H1 (cell line): ENCODE results near the gene CELF4. TPM values are rescaled to one million over a fixed set of nuclear protein-coding genes. Genes with fewer than 3 reads are reported as not detected.

ENCODE experiments used
- CTCF ChIA-PET: fragments of 300-600 bp; sonication (Branson Sonifier 250); formaldehyde crosslinking; loops from one replicate; lab custom pipeline; 2021; ENCODE audit not compliant: partially characterized antibody; lab: Charles Lee
- POLR2A ChIA-PET: fragments of 300-600 bp; sonication (Branson Sonifier 250); formaldehyde crosslinking; loops from one replicate; lab custom pipeline; 2021; ENCODE audit warnings: inconsistent platforms; ENCODE audit not compliant: partially characterized antibody; lab: Charles Lee
- DNase-seq, 2 experiments: peaks; one replicate each; pipeline versions ENCODE4 v3.0.0 to v3.0.0-alpha.2; 2010 to 2022; ENCODE audit warnings: low spot score in 2 of 2, low read depth in 1 of 2, mixed read lengths in 1 of 2
- FAIRE-seq: peaks from 2 replicates; lab custom pipeline; 2011; peaks lifted over from hg19 to GRCh38; lab: Jason Lieb, UNC
- H2AFZ ChIP-seq: 2 replicates; pipeline ENCODE4 v1.8.1; 2012; ENCODE audit warnings: low read length, inconsistent platforms
- H2AK5ac ChIP-seq: 2 replicates; pipeline ENCODE4 v1.6.1; 2013; ENCODE audit warnings: low read depth, low read length
- H2BK120ac ChIP-seq: replicated peaks from 2 replicates; pipeline ENCODE3; 2013; ENCODE audit warnings: low read depth, low read length, inconsistent platforms
- H2BK12ac ChIP-seq: 2 replicates; pipeline ENCODE4 v1.6.1; 2013; ENCODE audit warnings: low read depth, low read length
- H2BK15ac ChIP-seq: 2 replicates; pipeline ENCODE4 v1.6.1; 2013; ENCODE audit warnings: low read length
- H2BK20ac ChIP-seq: 2 replicates; pipeline ENCODE4 v1.6.1; 2013; ENCODE audit warnings: low read length
- H2BK5ac ChIP-seq: 2 replicates; pipeline ENCODE4 v1.6.1; 2013; ENCODE audit warnings: low read depth, low read length
- H3K14ac ChIP-seq: 2 replicates; pipeline ENCODE4 v1.6.1; 2013; ENCODE audit warnings: inconsistent platforms; ENCODE audit not compliant: insufficient read length
- H3K18ac ChIP-seq: 2 replicates; pipeline ENCODE4 v1.6.1; 2013; ENCODE audit warnings: low read length; ENCODE audit errors: extremely low read depth
- H3K23ac ChIP-seq: 2 replicates; pipeline ENCODE4 v1.6.1; 2013; ENCODE audit warnings: inconsistent platforms; ENCODE audit not compliant: insufficient read length
- H3K23me2 ChIP-seq: 2 replicates; pipeline ENCODE4 v1.6.1; 2013; ENCODE audit warnings: low read depth, low read length
- H3K27ac ChIP-seq: 2 replicates; pipeline ENCODE4 v1.6.1; 2011; ENCODE audit warnings: low read depth, low read length, inconsistent platforms
- H3K27me3 ChIP-seq, 4 experiments: replicated peaks in 1 of 4; 1 replicate in 1 of 4; 2 replicates in 3 of 4; pipeline versions ENCODE4 v1.6.1 to v1.8.1; 2011 to 2013; ENCODE audit warnings: low read length in 3 of 4, mild to moderate bottlenecking in 3 of 4, inconsistent platforms in 2 of 4, mixed read lengths in 2 of 4, moderate library complexity in 1 of 4; ENCODE audit not compliant: control insufficient read depth in 3 of 4, insufficient read depth in 3 of 4; ENCODE audit errors: extremely low read depth in 1 of 4
- H3K36me3 ChIP-seq, 4 experiments: 2 replicates each; pipeline versions ENCODE4 v1.6.1 to v1.8.1; 2011 to 2013; ENCODE audit warnings: mild to moderate bottlenecking in 4 of 4, low read length in 3 of 4, moderate library complexity in 2 of 4, control low read depth in 1 of 4, inconsistent platforms in 1 of 4; ENCODE audit not compliant: insufficient read depth in 4 of 4, control insufficient read depth in 2 of 4
- H3K4ac ChIP-seq: replicated peaks from 2 replicates; pipeline ENCODE3; 2013; ENCODE audit warnings: low read length, low read depth, mixed read lengths, inconsistent platforms; ENCODE audit not compliant: insufficient read length
- H3K4me1 ChIP-seq, 4 experiments: replicated peaks in 1 of 4; 1 replicate in 1 of 4; 2 replicates in 3 of 4; pipeline versions ENCODE4 v1.6.1 to v1.8.1; 2011 to 2013; ENCODE audit warnings: low read length in 3 of 4, inconsistent platforms in 2 of 4, mixed read lengths in 1 of 4; ENCODE audit not compliant: insufficient read depth in 4 of 4, control insufficient read depth in 3 of 4
- H3K4me2 ChIP-seq, 2 experiments: 2 replicates each; pipeline versions ENCODE4 v1.6.1 to v1.8.1; 2011 to 2013; ENCODE audit warnings: low read depth in 2 of 2, low read length in 2 of 2, control low read depth in 1 of 2, inconsistent platforms in 1 of 2, mild to moderate bottlenecking in 1 of 2; ENCODE audit not compliant: insufficient read depth in 1 of 2
- H3K4me3 ChIP-seq, 4 experiments: fragments of 200-600, 300-600 bp in 1 of 4; sonication (generic), shearing (Covaris generic), sonication (Bioruptor Twin) in 1 of 4; 2 replicates each; pipeline versions ENCODE4 v1.5.1 to v1.8.1; 2011 to 2016; ENCODE audit warnings: low read length in 4 of 4, low read depth in 3 of 4, control low read depth in 2 of 4, inconsistent platforms in 2 of 4, mild to moderate bottlenecking in 2 of 4, mixed read lengths in 1 of 4, moderate library complexity in 1 of 4; ENCODE audit not compliant: insufficient read depth in 2 of 4; ENCODE audit errors: extremely low read depth in 1 of 4
- H3K56ac ChIP-seq: replicated peaks from 2 replicates; pipeline ENCODE3; 2013; ENCODE audit warnings: low read depth, mild to moderate bottlenecking, mixed read lengths, low read length, inconsistent platforms; ENCODE audit not compliant: insufficient read length
- H3K79me1 ChIP-seq: 2 replicates; pipeline ENCODE4 v1.6.1; 2013; ENCODE audit warnings: low read depth, low read length, control low read depth
- H3K79me2 ChIP-seq, 2 experiments: 2 replicates each; pipeline versions ENCODE4 v1.6.1 to v1.8.1; 2012 to 2013; ENCODE audit warnings: low read length in 2 of 2, mild to moderate bottlenecking in 2 of 2, inconsistent platforms in 1 of 2; ENCODE audit not compliant: insufficient read depth in 2 of 2, control insufficient read depth in 1 of 2
- H3K9ac ChIP-seq, 4 experiments: replicated peaks in 1 of 4; 1 replicate in 1 of 4; 2 replicates in 3 of 4; pipeline versions ENCODE4 v1.6.1 to v1.8.1; 2011 to 2013; ENCODE audit warnings: low read depth in 3 of 4, low read length in 3 of 4, control low read depth in 2 of 4, mild to moderate bottlenecking in 2 of 4, moderate library complexity in 2 of 4, inconsistent platforms in 1 of 4; ENCODE audit errors: extremely low read depth in 1 of 4
- H3K9me3 ChIP-seq, 2 experiments: 2 replicates each; pipeline versions ENCODE4 v1.6.1 to v1.8.1; 2012 to 2013; ENCODE audit warnings: mild to moderate bottlenecking in 2 of 2, moderate library complexity in 2 of 2, control low read depth in 1 of 2, inconsistent platforms in 1 of 2, low read depth in 1 of 2, low read length in 1 of 2, mixed read lengths in 1 of 2; ENCODE audit not compliant: insufficient read depth in 2 of 2
- H4K20me1 ChIP-seq, 2 experiments: replicated peaks in 1 of 2; 2 replicates each; pipeline versions ENCODE3 to v1.8.1; 2011 to 2013; ENCODE audit warnings: inconsistent platforms in 2 of 2, low read length in 2 of 2, mild to moderate bottlenecking in 1 of 2; ENCODE audit not compliant: insufficient read depth in 2 of 2, control insufficient read depth in 1 of 2
- H4K5ac ChIP-seq: 2 replicates; pipeline ENCODE4 v1.6.1; 2013; ENCODE audit warnings: low read length, low read depth, mixed read lengths, inconsistent platforms; ENCODE audit not compliant: insufficient read length
- H4K8ac ChIP-seq: 2 replicates; pipeline ENCODE4 v1.8.0; 2013; ENCODE audit warnings: mild to moderate bottlenecking, moderate library complexity, low read length, inconsistent platforms; ENCODE audit not compliant: insufficient read depth; ENCODE audit errors: extremely low read depth
- H4K91ac ChIP-seq: replicated peaks from 2 replicates; pipeline ENCODE3; 2013; ENCODE audit warnings: low read length, mixed read lengths, inconsistent platforms; ENCODE audit not compliant: insufficient read length
- CTCF ChIP-seq, 3 experiments: IDR thresholded peaks; 1 replicate in 2 of 3; 2 replicates in 1 of 3; pipeline versions ENCODE4 v1.5.1 to v1.6.1; 2011; ENCODE audit warnings: low read length in 3 of 3, mild to moderate bottlenecking in 3 of 3, inconsistent platforms in 2 of 3, low read depth in 1 of 3, moderate library complexity in 1 of 3; ENCODE audit not compliant: insufficient read depth in 1 of 3; ENCODE audit errors: control extremely low read depth in 1 of 3
- POU5F1 ChIP-seq: IDR thresholded peaks from 2 replicates; pipeline ENCODE4 v1.6.1; 2011; ENCODE audit warnings: low read depth, mild to moderate bottlenecking, low read length, moderate library complexity
- TBP ChIP-seq: IDR thresholded peaks from 2 replicates; pipeline ENCODE4 v1.6.1; 2011; ENCODE audit warnings: low read depth, low read length, improper control_type of control experiment
- WGBS, 2 experiments: shearing (Covaris generic) in 1 of 2; methylation state at CpG; one replicate each; pipeline versions ENCODE4 v1.1.6 to v1.1.7; 2013 to 2015; ENCODE audit warnings: low lambda C conversion rate in 2 of 2, mixed read lengths in 2 of 2, inconsistent platforms in 1 of 2, low coverage in 1 of 2, missing lambda C conversion rate in 1 of 2; ENCODE audit not compliant: insufficient replicate concordance in 2 of 2, insufficient coverage in 1 of 2, insufficient read length in 1 of 2; ENCODE audit errors: extremely low coverage in 1 of 2, missing lambda C conversion rate in 1 of 2; 5-methylcytosine and 5-hydroxymethylcytosine counted together
- polyA plus RNA-seq, 7 experiments: library from polyadenylated mRNA; depleted of rRNA in 3 of 7; stranded (reverse) in 5 of 7; unstranded in 2 of 7; fragments of >200 nt in 5 of 7; fragments of 200-250 nt in 2 of 7; gene quantifications; 1 replicate in 5 of 7; 2 replicates in 1 of 7; 4 replicates in 1 of 7; pipeline versions ENCODE4 v1.2.1 to v1.2.3, GENCODE V29; 2011 to 2013; ENCODE audit warnings: missing spikeins in 2 of 7, mixed read lengths in 2 of 7
- total RNA-seq: library from RNA; stranded (reverse); fragmentation: NEBNext Ultra II Directional; extraction: Animal tissue kit (Norgen Biotek cat#: 25700); gene quantifications from 2 replicates; pipeline ENCODE4 v1.2.1, GENCODE V29; 2021

The CELF4 gene
- total and polyA plus RNA-seq, 2 of the 8 experiments (the other 6 are each of a cell fraction or from before 2014, with no cell fraction given), result 1.6 to 3.4 TPM

- no peak overlapping the region for H2BK5ac ChIP-seq
- H2AFZ ChIP-seq, result no peak overlapping the region
- no peak overlapping the region for H3K56ac ChIP-seq
- no peak for TF ChIP-seq TBP
- TF ChIP-seq CTCF (IDR thresholded peaks at IDR 0.05; ENCODE audit: control extremely low read depth in 1 of 3, insufficient read depth in 1 of 3, low read depth in 1 of 3, low read length in 3 of 3), result no peak
- TF ChIP-seq POU5F1, result no peak
- no peak overlapping the region for H4K5ac ChIP-seq
- H3K4me1 ChIP-seq, result no peaks in the 10 kb centered on the region; a peak in 3 of 7 replicates
- H3K4me3 ChIP-seq, result no peak overlapping the region
- POLR2A ChIA-PET, result interaction anchor here (1.3 to 1.4 kb wide), 2 partner anchors 18 to 22 kb away, joined by 3 to 5 read pairs; no protein-coding TSS in a partner anchor
- no peak overlapping the region for H3K27ac ChIP-seq
- FAIRE-seq (no peak), DNase-seq (no peak)
- H4K20me1 ChIP-seq, result no peaks in the 10 kb centered on the region
- H3K79me2 ChIP-seq, result no peaks in the 10 kb centered on the region
- no peaks in the 10 kb centered on the region; the same call in 1 of the 2 replicates for H3K23me2 ChIP-seq
- no peaks in the 10 kb centered on the region for H3K36me3 ChIP-seq
- H3K27me3 ChIP-seq, result no peaks in the 10 kb centered on the region
- CTCF ChIA-PET, result interaction anchor here (0.5 to 3.4 kb wide), 17 partner anchors 9 to 1332 kb away, joined by 3 to 20 read pairs (median 4); no protein-coding TSS in a partner anchor
- H3K14ac ChIP-seq, result no peak overlapping the region
- no peaks in the 10 kb centered on the region for H3K79me1 ChIP-seq
- no peak overlapping the region for H3K4me2 ChIP-seq
- H2BK15ac ChIP-seq, result no peak overlapping the region
- no peak overlapping the region for H3K9ac ChIP-seq
- H2BK120ac ChIP-seq, result no peak overlapping the region
- WGBS, 2 experiments, result 84% methylated on average over 5 of the region's 5 CpGs; no CpG with 5 or more reads in 1 of the 2 experiments
- H4K8ac ChIP-seq, result no peak overlapping the region
- no peak overlapping the region for H2AK5ac ChIP-seq
- H3K18ac ChIP-seq, result no peak overlapping the region
- no peak overlapping the region for H2BK20ac ChIP-seq
- no peak overlapping the region for H4K91ac ChIP-seq
- H2BK12ac ChIP-seq, result no peak overlapping the region
- H3K4ac ChIP-seq, result no peak overlapping the region
- no peaks in the 10 kb centered on the region for H3K9me3 ChIP-seq
- H3K23ac ChIP-seq, result no peak overlapping the region
Measured at GRCh38 chr18:37544713-37545112, 20.9 kb downstream of the CELF4 start.
